ENCODE measurements around the gene DCAF8. TPM values are rescaled to one million over a fixed set of nuclear protein-coding genes. Genes with fewer than 3 reads are reported as not detected.

The DCAF8 gene
- total RNA-seq, 1 experiment from 2014 or later = 98.1 TPM

GRCh38 chr1:160194737-160195059, 67.7 kb downstream of the DCAF8 start:
- Histone ChIP-seq H3K36me3 (ENCODE audit: control insufficient read depth in 1 of 2, insufficient read depth in 2 of 2, low read length in 2 of 2) (no peaks in the 10 kb centered on the region), H3K4me1 (ENCODE audit: control insufficient read depth in 1 of 2, insufficient read depth in 2 of 2, low read length in 2 of 2) (peaks cover 3 to 4% of the 10 kb centered on the region in 2 experiments; a peak in 2 of 4 replicates), H4K20me1 (ENCODE audit: insufficient read depth) (no peaks in the 10 kb centered on the region), H3K9me2 (ENCODE audit: insufficient read depth) (no peaks in the 10 kb centered on the region), H2AFZ (ENCODE audit: low read depth, low read length, poor library complexity, severe bottlenecking) (no peak overlapping the region), H3K9ac (ENCODE audit: low read length) (no peak overlapping the region), H3K4me2 (ENCODE audit: low read length) (no peak overlapping the region), H3K27ac (ENCODE audit: low read depth, low read length) (no peak overlapping the region), H3K79me2 (ENCODE audit: insufficient read depth, low read length) (no peaks in the 10 kb centered on the region), H3K4me3 (replicated peaks in 1 of 2; ENCODE audit: low read depth in 1 of 2, low read length in 2 of 2) (no peak overlapping the region), H3K9me3 (ENCODE audit: control insufficient read depth in 1 of 2, insufficient read depth in 1 of 2, low read depth in 1 of 2, low read length in 2 of 2) (no peaks in the 10 kb centered on the region), H3K27me3 (ENCODE audit: insufficient read depth, low read length) (no peaks in the 10 kb centered on the region)
- BruUV-seq (replicated peaks) = no TSS peak
- intact Hi-C loops (cut with micrococcal nuclease) = loop anchor here (5.0 kb wide), 1 partner anchor 183 kb away; no protein-coding TSS in a partner anchor
- TF ChIP-seq JUND (IDR thresholded peaks at IDR 0.05) (no peak), CEBPB (IDR thresholded peaks at IDR 0.05; ENCODE audit: low read depth) (no peak), CBX3 (IDR thresholded peaks at IDR 0.05; ENCODE audit: low read depth) (no peak), ZBTB33 (IDR thresholded peaks at IDR 0.05; ENCODE audit: extremely low read depth, insufficient replicate concordance, low read length) (no peak)
- TF ChIP-seq, protein P1, sequence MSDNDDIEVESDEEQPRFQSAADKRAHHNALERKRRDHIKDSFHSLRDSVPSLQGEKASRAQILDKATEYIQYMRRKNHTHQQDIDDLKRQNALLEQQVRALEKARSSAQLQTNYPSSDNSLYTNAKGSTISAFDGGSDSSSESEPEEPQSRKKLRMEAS (IDR thresholded peaks at IDR 0.05) = no peak
- POLR2A ChIA-PET = no interaction called here
- CTCF ChIA-PET = no interaction called here
- DNase-seq (ENCODE audit: low read depth, low spot score) (no peak), ATAC-seq (no peak)
- RAD21 ChIA-PET (ENCODE audit: low non-redundant PET in 1 of 2, low total read pairs in 2 of 2, uncharacterized antibody in 2 of 2, unreplicated experiment in 2 of 2) = no interaction called here
